Thoracic aorta (tissue), 2 donors: ENCODE results near the gene ENTREP3. TPM values are rescaled to one million over a fixed set of nuclear protein-coding genes. Genes with fewer than 3 reads are reported as not detected.

Experiments
- ATAC-seq: fragments of 150-250 bp; one replicate; pipeline ENCODE4 v1.8.0; 2017; ENCODE audit warnings: low read depth; ENCODE audit not compliant: insufficient number of reproducible peaks, low FRiP score
- DNase-seq: peaks from one replicate; pipeline ENCODE4 v3.0.0-alpha.2; 2020; ENCODE audit warnings: low spot score
- H3K27ac ChIP-seq, 2 donors: fragments of 200-600 bp; sonication (generic); 1 replicate in 1 of 2; 2 replicates in 1 of 2; pipeline ENCODE4 v1.5.1; 2016; ENCODE audit warnings: mild to moderate bottlenecking in 2 of 2, moderate library complexity in 2 of 2
- H3K27me3 ChIP-seq: fragments of 200-600 bp; sonication (generic); replicated peaks from 2 replicates; pipeline ENCODE4 v1.6.0; 2016; ENCODE audit warnings: mild to moderate bottlenecking; ENCODE audit not compliant: insufficient read depth
- H3K36me3 ChIP-seq: fragments of 200-600 bp; sonication (generic); one replicate; pipeline ENCODE4 v1.5.1; 2016
- H3K4me1 ChIP-seq, 2 donors: fragments of 200-600 bp; sonication (generic); 1 replicate in 1 of 2; 2 replicates in 1 of 2; pipeline versions ENCODE4 v1.5.1 to v1.6.0; 2016; ENCODE audit warnings: low read depth in 2 of 2, mild to moderate bottlenecking in 1 of 2; ENCODE audit not compliant: control insufficient read depth in 1 of 2
- H3K4me3 ChIP-seq: fragments of 200-600 bp; sonication (generic); 2 replicates; pipeline ENCODE4 v1.5.1; 2016; ENCODE audit warnings: mild to moderate bottlenecking
- H3K9me3 ChIP-seq: fragments of 200-600 bp; sonication (generic); 2 replicates; pipeline ENCODE4 v1.5.1; 2016
- CTCF ChIP-seq: fragments of 200-600 bp; sonication (generic); IDR thresholded peaks from one replicate; pipeline ENCODE4 v1.5.1; 2019; ENCODE audit warnings: antibody characterized with exemption
- total RNA-seq, 2 donors: library from RNA; depleted of rRNA; stranded (reverse); fragments of >200 nt; gene quantifications; one replicate each; pipeline versions ENCODE4 v1.1.0 to v1.2.3, GENCODE V29; 2016

ENTREP3 gene
- total RNA-seq, 2 donors from 2014 or later = 14.7 to 16.1 TPM

- Histone ChIP-seq H3K9me3 (no peaks in the 10 kb centered on the region), H3K36me3 (peaks cover 34% of the 10 kb centered on the region), H3K27ac (peak overlapping the region; percentile 80 to 94), H3K4me3 (peak overlapping the region; percentile 92), H3K27me3 (no peaks in the 10 kb centered on the region), H3K4me1 (peaks cover 9 to 32% of the 10 kb centered on the region in 2 donors)
- ATAC-seq (peak; percentile 6), DNase-seq (no peak)
- TF ChIP-seq CTCF = no peak
These were observed 17.4 kb upstream of the ENTREP3 start for GRCh38 chr1:155272466-155273342.

- Histone ChIP-seq H3K27me3 (no peaks in the 10 kb centered on the region), H3K27ac (no peak overlapping the region), H3K4me3 (no peak overlapping the region), H3K36me3 (peaks cover 54% of the 10 kb centered on the region), H3K9me3 (no peaks in the 10 kb centered on the region), H3K4me1 (peaks cover 4 to 26% of the 10 kb centered on the region in 2 donors)
- TF ChIP-seq CTCF = no peak
- no peak for DNase-seq
- no peak for ATAC-seq
These were observed 14.1 kb upstream of the ENTREP3 start for GRCh38 chr1:155269381-155269780.

- DNase-seq = no peak
- H3K4me1 ChIP-seq = peaks cover 4 to 22% of the 10 kb centered on the region in 2 donors
- no peak overlapping the region for H3K27ac ChIP-seq
- no peak for TF ChIP-seq CTCF
- H3K36me3 ChIP-seq = peaks cover 61% of the 10 kb centered on the region
- H3K27me3 ChIP-seq = no peaks in the 10 kb centered on the region
- ATAC-seq = no peak
- H3K9me3 ChIP-seq = no peaks in the 10 kb centered on the region
- H3K4me3 ChIP-seq = no peak overlapping the region
These were observed 13.3 kb upstream of the ENTREP3 start for GRCh38 chr1:155268630-155269029.

GRCh38 chr1:155267373-155267772 lies 12.1 kb upstream of the ENTREP3 start:
- Histone ChIP-seq H3K27me3 (no peaks in the 10 kb centered on the region), H3K4me1 (peaks cover 3 to 22% of the 10 kb centered on the region in 2 donors), H3K9me3 (no peaks in the 10 kb centered on the region), H3K36me3 (peaks cover 61% of the 10 kb centered on the region), H3K27ac (no peak overlapping the region), H3K4me3 (no peak overlapping the region)
- DNase-seq (no peak), ATAC-seq (no peak)
- no peak for TF ChIP-seq CTCF

GRCh38 chr1:155266553-155266952 lies 11.3 kb upstream of the ENTREP3 start:
- no peaks in the 10 kb centered on the region for H3K27me3 ChIP-seq
- no peaks in the 10 kb centered on the region for H3K9me3 ChIP-seq
- peaks cover 2 to 16% of the 10 kb centered on the region in 2 donors for H3K4me1 ChIP-seq
- no peak for TF ChIP-seq CTCF
- DNase-seq (no peak), ATAC-seq (no peak)
- peaks cover 60% of the 10 kb centered on the region for H3K36me3 ChIP-seq
- H3K27ac ChIP-seq = no peak overlapping the region
- no peak overlapping the region for H3K4me3 ChIP-seq
